Measurements from ENCODE around the gene SMIM22. TPM values are rescaled to one million over a fixed set of nuclear protein-coding genes. Genes with fewer than 3 reads are reported as not detected.

Gene SMIM22
- total and polyA plus RNA-seq, 2 of the 8 experiments (the other 6 are each of a cell fraction or from before 2014, with no cell fraction given): not detected

- Histone ChIP-seq H3K9me3 (ENCODE audit: insufficient read depth in 2 of 2, low read depth in 1 of 2, low read length in 1 of 2) (no peaks in the 10 kb centered on the region), H3K4me1 (replicated peaks in 1 of 4; ENCODE audit: control insufficient read depth in 3 of 4, insufficient read depth in 4 of 4, low read length in 3 of 4) (peaks cover 0 to 13% (median 4%) of the 10 kb centered on the region in 4 experiments; a peak in 5 of 7 replicates), H3K23ac (ENCODE audit: insufficient read length) (no peak overlapping the region), H3K14ac (ENCODE audit: insufficient read length) (no peak overlapping the region), H2BK5ac (ENCODE audit: low read depth, low read length) (no peak overlapping the region), H3K4me2 (ENCODE audit: insufficient read depth in 1 of 2, low read depth in 2 of 2, low read length in 2 of 2) (no peak overlapping the region), H2BK20ac (ENCODE audit: low read length) (no peak overlapping the region), H2BK15ac (ENCODE audit: low read length) (no peak overlapping the region), H3K56ac (replicated peaks; ENCODE audit: insufficient read length, low read depth, low read length) (no peak overlapping the region), H3K23me2 (ENCODE audit: low read depth, low read length) (no peaks in the 10 kb centered on the region), H3K79me2 (ENCODE audit: control insufficient read depth in 1 of 2, insufficient read depth in 2 of 2, low read length in 2 of 2) (no peaks in the 10 kb centered on the region), H3K27me3 (replicated peaks in 1 of 4; ENCODE audit: control insufficient read depth in 3 of 4, extremely low read depth in 1 of 4, insufficient read depth in 3 of 4, low read length in 3 of 4) (no peaks in the 10 kb centered on the region), H2BK120ac (replicated peaks; ENCODE audit: low read depth, low read length) (no peak overlapping the region), H3K36me3 (ENCODE audit: control insufficient read depth in 2 of 4, insufficient read depth in 4 of 4, low read length in 3 of 4) (no peaks in the 10 kb centered on the region), H4K8ac (ENCODE audit: extremely low read depth, insufficient read depth, low read length) (no peak overlapping the region; the same call in 1 of the 2 replicates), H4K91ac (replicated peaks; ENCODE audit: insufficient read length, low read length) (no peak overlapping the region), H3K4me3 (ENCODE audit: extremely low read depth in 1 of 4, insufficient read depth in 2 of 4, low read depth in 3 of 4, low read length in 4 of 4) (no peak overlapping the region), H2BK12ac (ENCODE audit: low read depth, low read length) (no peak overlapping the region), H2AFZ (ENCODE audit: low read length) (no peak overlapping the region), H4K20me1 (replicated peaks in 1 of 2; ENCODE audit: control insufficient read depth in 1 of 2, insufficient read depth in 2 of 2, low read length in 2 of 2) (no peaks in the 10 kb centered on the region), H3K4ac (replicated peaks; ENCODE audit: insufficient read length, low read depth, low read length) (no peak overlapping the region), H3K79me1 (ENCODE audit: low read depth, low read length) (no peaks in the 10 kb centered on the region), H4K5ac (ENCODE audit: insufficient read length, low read depth, low read length) (no peak overlapping the region), H3K18ac (ENCODE audit: extremely low read depth, low read length) (no peak overlapping the region), H3K9ac (replicated peaks in 1 of 4; ENCODE audit: extremely low read depth in 1 of 4, low read depth in 3 of 4, low read length in 3 of 4) (no peak overlapping the region), H3K27ac (ENCODE audit: low read depth, low read length) (no peak overlapping the region), H2AK5ac (ENCODE audit: low read depth, low read length) (no peak overlapping the region)
- FAIRE-seq (no peak), DNase-seq (ENCODE audit: low read depth in 1 of 2, low spot score in 2 of 2) (no peak)
- WGBS, 2 experiments (ENCODE audit: extremely low coverage in 1 of 2, insufficient coverage in 1 of 2, insufficient read length in 1 of 2, insufficient replicate concordance in 2 of 2, low coverage in 1 of 2, low lambda C conversion rate in 2 of 2, missing lambda C conversion rate in 1 of 2): 93% methylated on average over 18 of the region's 25 CpGs; no CpG with 5 or more reads in 1 of the 2 experiments
- POLR2A ChIA-PET (ENCODE audit: partially characterized antibody): interaction anchor here (0.9 kb wide), 1 partner anchor 15 kb away, joined by 3 read pairs; no protein-coding TSS in a partner anchor
- CTCF ChIA-PET (ENCODE audit: partially characterized antibody): interaction anchor here (1.1 kb wide), 1 partner anchor 20 kb away, joined by 3 read pairs; no protein-coding TSS in a partner anchor
- TF ChIP-seq JUN (IDR thresholded peaks at IDR 0.05; ENCODE audit: low read depth, low read length): no peak
- TF ChIP-seq SIN3A (conservative IDR thresholded peaks at IDR 0.05 in 1 of 2, IDR thresholded peaks at IDR 0.05 in 1 of 2; ENCODE audit: low read depth in 1 of 2, low read length in 2 of 2): no peak
These were observed 11.8 kb upstream of the SMIM22 start for GRCh38 chr16:4783251-4783950.

Data from H1 (cell line).